Measurements from ENCODE around the gene PLCG2.

The PLCG2 gene

DNA sequence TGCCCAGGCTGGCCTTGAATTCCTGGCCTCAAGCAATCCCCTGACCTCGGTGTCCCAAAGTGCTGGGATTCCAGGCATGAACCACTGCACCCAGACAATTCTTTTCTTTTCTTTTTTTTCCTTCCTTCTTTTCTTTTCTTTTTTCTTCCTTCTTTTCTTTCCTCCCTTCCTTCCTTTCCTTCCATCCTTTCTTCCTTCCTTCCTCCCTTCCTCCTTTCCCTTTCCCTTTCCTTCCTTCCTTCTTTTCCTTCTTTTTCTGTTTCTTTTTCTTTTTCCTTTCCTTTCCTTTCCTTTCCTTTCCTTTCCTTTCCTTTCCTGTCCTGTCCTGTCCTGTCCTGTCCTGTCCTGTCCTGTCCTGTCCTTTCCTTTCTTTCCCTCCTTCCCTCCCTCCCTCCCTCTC, 44.6 kb downstream of the PLCG2 start:
- Histone ChIP-seq H3K4me1 (ENCODE audit: control insufficient read depth, insufficient read depth, low read length, poor library complexity, severe bottlenecking) (no peaks in the 10 kb centered on the region), H3K27ac (ENCODE audit: insufficient read depth, low read length, poor library complexity, severe bottlenecking) (no peak overlapping the region), H3K4me3 (ENCODE audit: insufficient read depth, low read depth, low read length, poor library complexity, severe bottlenecking) (no peak overlapping the region), H3K27me3 (replicated peaks; ENCODE audit: control insufficient read depth, insufficient read depth, low read length, poor library complexity, severe bottlenecking) (no peaks in the 10 kb centered on the region), H3K9me3 (ENCODE audit: control insufficient read depth, low read length) (no peaks in the 10 kb centered on the region), H3K36me3 (ENCODE audit: control insufficient read depth, insufficient read depth, low read length) (no peaks in the 10 kb centered on the region)
- no peak for DNase-seq

- no peak overlapping the region for H3K27ac ChIP-seq (ENCODE audit: insufficient read depth, low read length, poor library complexity, severe bottlenecking)
Observed at GRCh38 chr16:81826523-81826922, 47.4 kb downstream of the PLCG2 start.

GRCh38 chr16:81830845-81831540, 51.9 kb downstream of the PLCG2 start:
- no peak for DNase-seq
- Histone ChIP-seq H3K4me3 (ENCODE audit: insufficient read depth, low read depth, low read length, poor library complexity, severe bottlenecking) (no peak overlapping the region), H3K9me3 (ENCODE audit: control insufficient read depth, low read length) (no peaks in the 10 kb centered on the region), H3K27ac (ENCODE audit: insufficient read depth, low read length, poor library complexity, severe bottlenecking) (no peak overlapping the region), H3K27me3 (replicated peaks; ENCODE audit: control insufficient read depth, insufficient read depth, low read length, poor library complexity, severe bottlenecking) (no peaks in the 10 kb centered on the region), H3K36me3 (ENCODE audit: control insufficient read depth, insufficient read depth, low read length) (no peaks in the 10 kb centered on the region), H3K4me1 (ENCODE audit: control insufficient read depth, insufficient read depth, low read length, poor library complexity, severe bottlenecking) (peaks cover 4% of the 10 kb centered on the region)

More at GRCh38 chr16:81826523-81826922, 47.4 kb downstream of the PLCG2 start:
- no peaks in the 10 kb centered on the region for H3K27me3 ChIP-seq (replicated peaks; ENCODE audit: control insufficient read depth, insufficient read depth, low read length, poor library complexity, severe bottlenecking)
- H3K36me3 ChIP-seq (ENCODE audit: control insufficient read depth, insufficient read depth, low read length), result no peaks in the 10 kb centered on the region
- no peak overlapping the region for H3K4me3 ChIP-seq (ENCODE audit: insufficient read depth, low read depth, low read length, poor library complexity, severe bottlenecking)
- no peaks in the 10 kb centered on the region for H3K4me1 ChIP-seq (ENCODE audit: control insufficient read depth, insufficient read depth, low read length, poor library complexity, severe bottlenecking)
- no peaks in the 10 kb centered on the region for H3K9me3 ChIP-seq (ENCODE audit: control insufficient read depth, low read length)
- DNase-seq, result no peak

- Histone ChIP-seq H3K27ac (ENCODE audit: insufficient read depth, low read length, poor library complexity, severe bottlenecking) (no peak overlapping the region), H3K27me3 (replicated peaks; ENCODE audit: control insufficient read depth, insufficient read depth, low read length, poor library complexity, severe bottlenecking) (no peaks in the 10 kb centered on the region), H3K9me3 (ENCODE audit: control insufficient read depth, low read length) (no peaks in the 10 kb centered on the region), H3K4me1 (ENCODE audit: control insufficient read depth, insufficient read depth, low read length, poor library complexity, severe bottlenecking) (peaks cover 4% of the 10 kb centered on the region), H3K4me3 (ENCODE audit: insufficient read depth, low read depth, low read length, poor library complexity, severe bottlenecking) (no peak overlapping the region), H3K36me3 (ENCODE audit: control insufficient read depth, insufficient read depth, low read length) (no peaks in the 10 kb centered on the region)
- no peak for DNase-seq
Observed at GRCh38 chr16:81831722-81832126, 52.6 kb downstream of the PLCG2 start.

- no peak overlapping the region for H3K27ac ChIP-seq (ENCODE audit: insufficient read depth, low read length, poor library complexity, severe bottlenecking)
- H3K36me3 ChIP-seq (ENCODE audit: control insufficient read depth, insufficient read depth, low read length), result no peaks in the 10 kb centered on the region
- no peaks in the 10 kb centered on the region for H3K9me3 ChIP-seq (ENCODE audit: control insufficient read depth, low read length)
- H3K27me3 ChIP-seq (replicated peaks; ENCODE audit: control insufficient read depth, insufficient read depth, low read length, poor library complexity, severe bottlenecking), result no peaks in the 10 kb centered on the region
- no peak for DNase-seq
- peaks cover 4% of the 10 kb centered on the region for H3K4me1 ChIP-seq (ENCODE audit: control insufficient read depth, insufficient read depth, low read length, poor library complexity, severe bottlenecking)
- H3K4me3 ChIP-seq (ENCODE audit: insufficient read depth, low read depth, low read length, poor library complexity, severe bottlenecking), result no peak overlapping the region
Observed at GRCh38 chr16:81832801-81833547, 53.9 kb downstream of the PLCG2 start.

DNA sequence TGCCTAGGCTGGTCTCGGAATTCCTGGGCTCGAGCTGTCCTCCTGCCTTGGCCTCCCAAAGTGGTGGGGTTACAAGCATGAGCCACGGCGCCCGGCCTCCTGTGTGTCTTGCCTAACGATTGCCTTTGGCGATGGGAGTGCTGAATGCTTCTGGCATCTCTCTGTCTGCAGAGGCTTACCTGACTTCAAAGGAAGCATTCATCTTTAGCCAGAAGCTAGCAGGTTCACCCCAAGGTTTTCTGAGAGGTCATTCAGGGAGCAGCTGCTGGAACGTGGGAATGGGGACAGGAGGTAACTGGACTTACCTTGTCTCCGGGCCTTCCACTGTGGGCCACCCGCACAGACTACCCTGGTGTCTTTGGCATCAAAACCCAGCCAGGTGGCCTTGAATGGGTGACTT, 54.7 kb downstream of the PLCG2 start:
- Histone ChIP-seq H3K36me3 (ENCODE audit: control insufficient read depth, insufficient read depth, low read length) (no peaks in the 10 kb centered on the region), H3K9me3 (ENCODE audit: control insufficient read depth, low read length) (no peaks in the 10 kb centered on the region), H3K27me3 (replicated peaks; ENCODE audit: control insufficient read depth, insufficient read depth, low read length, poor library complexity, severe bottlenecking) (no peaks in the 10 kb centered on the region), H3K4me1 (ENCODE audit: control insufficient read depth, insufficient read depth, low read length, poor library complexity, severe bottlenecking) (peaks cover 4% of the 10 kb centered on the region), H3K27ac (ENCODE audit: insufficient read depth, low read length, poor library complexity, severe bottlenecking) (no peak overlapping the region), H3K4me3 (ENCODE audit: insufficient read depth, low read depth, low read length, poor library complexity, severe bottlenecking) (no peak overlapping the region)
- DNase-seq, result no peak

GRCh38 chr16:81834868-81835267, 55.8 kb downstream of the PLCG2 start:
- Histone ChIP-seq H3K36me3 (ENCODE audit: control insufficient read depth, insufficient read depth, low read length) (no peaks in the 10 kb centered on the region), H3K9me3 (ENCODE audit: control insufficient read depth, low read length) (no peaks in the 10 kb centered on the region), H3K27me3 (replicated peaks; ENCODE audit: control insufficient read depth, insufficient read depth, low read length, poor library complexity, severe bottlenecking) (no peaks in the 10 kb centered on the region), H3K4me1 (ENCODE audit: control insufficient read depth, insufficient read depth, low read length, poor library complexity, severe bottlenecking) (peaks cover 4% of the 10 kb centered on the region), H3K4me3 (ENCODE audit: insufficient read depth, low read depth, low read length, poor library complexity, severe bottlenecking) (no peak overlapping the region), H3K27ac (ENCODE audit: insufficient read depth, low read length, poor library complexity, severe bottlenecking) (no peak overlapping the region)
- no peak for DNase-seq

GRCh38 chr16:81836279-81837054, 57.4 kb downstream of the PLCG2 start:
- H3K36me3 ChIP-seq (ENCODE audit: control insufficient read depth, insufficient read depth, low read length), result no peaks in the 10 kb centered on the region
- no peaks in the 10 kb centered on the region for H3K27me3 ChIP-seq (replicated peaks; ENCODE audit: control insufficient read depth, insufficient read depth, low read length, poor library complexity, severe bottlenecking)
- H3K27ac ChIP-seq (ENCODE audit: insufficient read depth, low read length, poor library complexity, severe bottlenecking), result no peak overlapping the region
- H3K9me3 ChIP-seq (ENCODE audit: control insufficient read depth, low read length), result no peaks in the 10 kb centered on the region
- no peak overlapping the region for H3K4me3 ChIP-seq (ENCODE audit: insufficient read depth, low read depth, low read length, poor library complexity, severe bottlenecking)
- peaks cover 4% of the 10 kb centered on the region for H3K4me1 ChIP-seq (ENCODE audit: control insufficient read depth, insufficient read depth, low read length, poor library complexity, severe bottlenecking)
- DNase-seq, result no peak

GRCh38 chr16:81837312-81837751, 58.2 kb downstream of the PLCG2 start:
- H3K27ac ChIP-seq (ENCODE audit: insufficient read depth, low read length, poor library complexity, severe bottlenecking), result no peak overlapping the region
- no peaks in the 10 kb centered on the region for H3K4me1 ChIP-seq (ENCODE audit: control insufficient read depth, insufficient read depth, low read length, poor library complexity, severe bottlenecking)
- H3K4me3 ChIP-seq (ENCODE audit: insufficient read depth, low read depth, low read length, poor library complexity, severe bottlenecking), result no peak overlapping the region
- H3K9me3 ChIP-seq (ENCODE audit: control insufficient read depth, low read length), result no peaks in the 10 kb centered on the region
- H3K36me3 ChIP-seq (ENCODE audit: control insufficient read depth, insufficient read depth, low read length), result no peaks in the 10 kb centered on the region
- H3K27me3 ChIP-seq (replicated peaks; ENCODE audit: control insufficient read depth, insufficient read depth, low read length, poor library complexity, severe bottlenecking), result no peaks in the 10 kb centered on the region
- DNase-seq, result no peak

- H3K36me3 ChIP-seq (ENCODE audit: control insufficient read depth, insufficient read depth, low read length), result no peaks in the 10 kb centered on the region
- no peaks in the 10 kb centered on the region for H3K4me1 ChIP-seq (ENCODE audit: control insufficient read depth, insufficient read depth, low read length, poor library complexity, severe bottlenecking)
- no peak overlapping the region for H3K4me3 ChIP-seq (ENCODE audit: insufficient read depth, low read depth, low read length, poor library complexity, severe bottlenecking)
- H3K27ac ChIP-seq (ENCODE audit: insufficient read depth, low read length, poor library complexity, severe bottlenecking), result no peak overlapping the region
- DNase-seq, result no peak
- H3K9me3 ChIP-seq (ENCODE audit: control insufficient read depth, low read length), result no peaks in the 10 kb centered on the region
- H3K27me3 ChIP-seq (replicated peaks; ENCODE audit: control insufficient read depth, insufficient read depth, low read length, poor library complexity, severe bottlenecking), result no peaks in the 10 kb centered on the region
Observed at GRCh38 chr16:81838794-81839193, 59.7 kb downstream of the PLCG2 start.

Data from effector memory CD4-positive, alpha-beta T cell (primary cell).